Measurements from ENCODE around the gene GFER. TPM values are rescaled to one million over a fixed set of nuclear protein-coding genes. Genes with fewer than 3 reads are reported as not detected.

GFER gene
- total RNA-seq, 1 experiment from 2014 or later = 43.5 TPM

- TF ChIP-seq, protein P1, sequence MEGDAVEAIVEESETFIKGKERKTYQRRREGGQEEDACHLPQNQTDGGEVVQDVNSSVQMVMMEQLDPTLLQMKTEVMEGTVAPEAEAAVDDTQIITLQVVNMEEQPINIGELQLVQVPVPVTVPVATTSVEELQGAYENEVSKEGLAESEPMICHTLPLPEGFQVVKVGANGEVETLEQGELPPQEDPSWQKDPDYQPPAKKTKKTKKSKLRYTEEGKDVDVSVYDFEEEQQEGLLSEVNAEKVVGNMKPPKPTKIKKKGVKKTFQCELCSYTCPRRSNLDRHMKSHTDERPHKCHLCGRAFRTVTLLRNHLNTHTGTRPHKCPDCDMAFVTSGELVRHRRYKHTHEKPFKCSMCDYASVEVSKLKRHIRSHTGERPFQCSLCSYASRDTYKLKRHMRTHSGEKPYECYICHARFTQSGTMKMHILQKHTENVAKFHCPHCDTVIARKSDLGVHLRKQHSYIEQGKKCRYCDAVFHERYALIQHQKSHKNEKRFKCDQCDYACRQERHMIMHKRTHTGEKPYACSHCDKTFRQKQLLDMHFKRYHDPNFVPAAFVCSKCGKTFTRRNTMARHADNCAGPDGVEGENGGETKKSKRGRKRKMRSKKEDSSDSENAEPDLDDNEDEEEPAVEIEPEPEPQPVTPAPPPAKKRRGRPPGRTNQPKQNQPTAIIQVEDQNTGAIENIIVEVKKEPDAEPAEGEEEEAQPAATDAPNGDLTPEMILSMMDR (IDR thresholded peaks at IDR 0.05; ENCODE audit: unreplicated experiment) = no peak
- no peak overlapping the region for H3K27ac Mint-ChIP-seq (ENCODE audit: unreplicated experiment)
- intact Hi-C loops (cut with micrococcal nuclease; ENCODE audit: unreplicated experiment) = no loop called here
- no peaks in the 10 kb centered on the region for H3K27me3 Mint-ChIP-seq (ENCODE audit: unreplicated experiment)
- no peak for DNase-seq
- peak overlapping the region; percentile 54 for H3K4me3 Mint-ChIP-seq (ENCODE audit: low read depth, unreplicated experiment)
- BruUV-seq (replicated peaks) = no TSS peak
- CTCF ChIA-PET = no interaction called here
- H3K36me3 Mint-ChIP-seq (ENCODE audit: insufficient read depth, unreplicated experiment) = peaks cover 48% of the 10 kb centered on the region
- H3K9me3 Mint-ChIP-seq (ENCODE audit: low read depth, unreplicated experiment) = no peaks in the 10 kb centered on the region
- peaks cover 8% of the 10 kb centered on the region for H3K4me1 Mint-ChIP-seq (ENCODE audit: low read depth, unreplicated experiment)
Observed at GRCh38 chr16:1990101-1990350, 6.0 kb downstream of the GFER start.

GRCh38 chr16:1990351-1991134, 6.5 kb downstream of the GFER start:
- CTCF ChIA-PET = no interaction called here
- H3K9me3 Mint-ChIP-seq (ENCODE audit: low read depth, unreplicated experiment) = no peaks in the 10 kb centered on the region
- peaks cover 47% of the 10 kb centered on the region for H3K36me3 Mint-ChIP-seq (ENCODE audit: insufficient read depth, unreplicated experiment)
- TF ChIP-seq, protein P1 (IDR thresholded peaks at IDR 0.05; ENCODE audit: unreplicated experiment) = no peak
- H3K4me3 Mint-ChIP-seq (ENCODE audit: low read depth, unreplicated experiment) = peak overlapping the region; percentile 54
- no peaks in the 10 kb centered on the region for H3K27me3 Mint-ChIP-seq (ENCODE audit: unreplicated experiment)
- intact Hi-C loops (cut with micrococcal nuclease; ENCODE audit: unreplicated experiment) = no loop called here
- TSS peak; percentile 14 for BruUV-seq (replicated peaks)
- DNase-seq = peak; percentile 61
- no peak overlapping the region for H3K27ac Mint-ChIP-seq (ENCODE audit: unreplicated experiment)
- peaks cover 11% of the 10 kb centered on the region for H3K4me1 Mint-ChIP-seq (ENCODE audit: low read depth, unreplicated experiment)

DNA sequence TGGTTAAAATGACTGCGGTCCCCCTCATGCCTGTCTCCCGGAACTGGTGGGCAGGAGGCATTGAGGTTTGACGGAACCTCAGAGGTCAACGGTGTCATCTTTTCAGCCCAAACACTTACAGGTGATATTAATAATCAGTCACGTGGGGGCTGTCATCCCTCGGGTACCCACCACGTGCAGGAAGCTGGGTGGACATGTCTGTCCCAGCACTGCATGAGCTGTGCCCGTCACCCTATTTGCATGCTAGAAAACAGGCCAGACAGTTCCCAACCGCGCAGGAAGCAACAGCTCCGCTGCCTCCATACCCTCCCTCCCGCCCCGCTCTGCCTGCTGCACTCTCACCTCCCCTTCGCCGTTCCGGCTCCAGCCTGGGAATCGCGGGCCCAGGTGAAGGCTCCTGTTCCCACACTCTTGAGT, 7.2 kb downstream of the GFER start:
- peaks cover 51% of the 10 kb centered on the region for H3K36me3 Mint-ChIP-seq (ENCODE audit: insufficient read depth, unreplicated experiment)
- no peaks in the 10 kb centered on the region for H3K27me3 Mint-ChIP-seq (ENCODE audit: unreplicated experiment)
- H3K9me3 Mint-ChIP-seq (ENCODE audit: low read depth, unreplicated experiment) = no peaks in the 10 kb centered on the region
- H3K27ac Mint-ChIP-seq (ENCODE audit: unreplicated experiment) = no peak overlapping the region
- DNase-seq = no peak
- BruUV-seq (replicated peaks) = no TSS peak
- TF ChIP-seq, protein P1 (IDR thresholded peaks at IDR 0.05; ENCODE audit: unreplicated experiment) = no peak
- H3K4me3 Mint-ChIP-seq (ENCODE audit: low read depth, unreplicated experiment) = peak overlapping the region; percentile 54
- CTCF ChIA-PET = no interaction called here
- peaks cover 17% of the 10 kb centered on the region for H3K4me1 Mint-ChIP-seq (ENCODE audit: low read depth, unreplicated experiment)
- intact Hi-C loops (cut with micrococcal nuclease; ENCODE audit: unreplicated experiment) = no loop called here

DNA sequence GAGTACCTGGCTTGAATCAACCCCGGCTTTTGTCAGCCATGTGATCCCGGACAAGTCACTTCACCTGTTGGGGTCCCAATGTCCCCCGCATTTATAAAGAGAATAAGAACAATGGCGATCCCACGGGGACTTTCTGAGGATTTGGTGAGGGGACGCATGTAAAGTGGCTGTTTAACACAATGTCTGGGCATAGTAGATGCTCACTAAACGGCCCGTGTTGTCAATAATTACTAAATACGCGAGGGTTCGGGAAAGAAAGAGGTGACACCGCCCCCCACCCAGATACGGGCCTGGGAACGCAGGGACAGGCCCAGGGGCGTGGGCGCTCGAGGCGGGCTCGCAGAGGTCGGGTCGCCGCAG, 7.6 kb downstream of the GFER start:
- H3K27ac Mint-ChIP-seq (ENCODE audit: unreplicated experiment) = no peak overlapping the region

More for the DNA sequence above, 7.6 kb downstream of the GFER start:
- Mint-ChIP-seq H3K4me3 (ENCODE audit: low read depth, unreplicated experiment) (peak overlapping the region; percentile 54), H3K27me3 (ENCODE audit: unreplicated experiment) (no peaks in the 10 kb centered on the region), H3K36me3 (ENCODE audit: insufficient read depth, unreplicated experiment) (peaks cover 49% of the 10 kb centered on the region), H3K4me1 (ENCODE audit: low read depth, unreplicated experiment) (peaks cover 17% of the 10 kb centered on the region), H3K9me3 (ENCODE audit: low read depth, unreplicated experiment) (no peaks in the 10 kb centered on the region)
- TF ChIP-seq, protein P1 (IDR thresholded peaks at IDR 0.05; ENCODE audit: unreplicated experiment) = no peak
- CTCF ChIA-PET = no interaction called here
- intact Hi-C loops (cut with micrococcal nuclease; ENCODE audit: unreplicated experiment) = no loop called here
- no TSS peak for BruUV-seq (replicated peaks)
- DNase-seq = no peak
